ENCODE data around the gene IARS1.

Gene IARS1

GRCh38 chr9:92245005-92245797 lies 48.3 kb downstream of the IARS1 start:
- Mint-ChIP-seq H3K27ac (no peak overlapping the region), H3K4me3 (no peak overlapping the region), H3K27me3 (no peaks in the 10 kb centered on the region), H3K4me1 (no peaks in the 10 kb centered on the region), H3K36me3 (peaks cover 61% of the 10 kb centered on the region), H3K9me3 (no peaks in the 10 kb centered on the region)
- DNase-seq (ENCODE audit: low spot score in 2 of 2) = no peak
- ATAC-seq (ENCODE audit: low read depth) = no peak
